DOHH2 (cell line): ENCODE measurements around the gene SLC2A6.

Experiments used
- EZH2phosphoT487 ChIP-seq: fragments of 200-600 bp; sonication (generic); IDR thresholded peaks from 2 replicates; pipeline ENCODE4 v1.6.1; 2017; ENCODE audit warnings: borderline replicate concordance, mild to moderate bottlenecking, antibody characterized with exemption, low read length, moderate library complexity, mixed read lengths
- TF ChIP-seq, protein P1 (sequence below): fragments of 200-600 bp; sonication (generic); IDR thresholded peaks from one replicate; pipeline ENCODE4 v1.5.1; 2014; ENCODE audit warnings: antibody characterized with exemption, mild to moderate bottlenecking, low read depth, low read length; ENCODE audit not compliant: poor library complexity, severe bottlenecking

DNA sequence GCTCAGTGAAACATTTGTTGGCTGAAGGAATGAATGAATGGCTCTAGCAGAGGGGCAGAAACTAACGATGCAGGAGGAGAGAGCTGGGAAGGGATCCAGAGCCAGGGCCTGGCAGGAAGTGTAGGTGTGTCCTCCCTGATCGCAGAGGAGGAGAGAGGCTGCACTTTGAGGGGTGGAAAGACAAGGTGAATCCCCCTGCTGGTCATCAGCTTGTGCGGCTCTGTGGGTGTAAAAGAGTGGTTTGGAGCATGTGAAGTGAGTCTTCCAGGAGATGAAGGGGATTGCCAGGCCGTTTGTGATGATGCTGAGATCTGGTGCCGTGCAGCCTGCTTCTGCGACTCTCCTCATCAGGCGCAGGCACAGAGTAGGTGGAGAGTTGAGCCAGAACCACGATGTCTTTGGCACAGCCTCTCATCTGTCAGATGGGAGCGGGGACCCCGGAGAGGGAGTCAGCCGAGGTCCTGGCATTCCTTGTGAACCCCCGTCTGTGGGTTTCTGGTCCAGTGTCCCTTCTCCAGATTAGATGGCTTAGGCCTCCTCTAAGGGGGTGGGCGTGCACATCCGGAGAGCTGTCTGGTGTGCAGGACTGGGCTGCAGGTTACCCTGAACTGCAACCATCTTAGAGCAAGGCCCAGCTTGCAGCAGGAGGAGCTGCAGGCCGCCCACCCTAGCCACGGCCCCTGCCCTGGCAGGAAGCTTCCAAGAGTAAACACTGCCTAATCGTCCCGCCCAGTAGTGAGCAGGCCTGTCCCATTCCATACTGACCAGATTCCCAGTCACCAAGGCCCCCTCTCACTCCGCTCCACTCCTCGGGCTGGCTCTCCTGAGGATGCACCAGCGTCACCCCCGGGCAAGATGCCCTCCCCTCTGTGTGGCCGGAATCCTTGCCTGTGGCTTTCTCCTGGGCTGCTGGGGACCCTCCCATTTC lies 57.0 kb downstream of the SLC2A6 start, which contains the start of gene ADAMTS13:
- TF ChIP-seq, protein P1, sequence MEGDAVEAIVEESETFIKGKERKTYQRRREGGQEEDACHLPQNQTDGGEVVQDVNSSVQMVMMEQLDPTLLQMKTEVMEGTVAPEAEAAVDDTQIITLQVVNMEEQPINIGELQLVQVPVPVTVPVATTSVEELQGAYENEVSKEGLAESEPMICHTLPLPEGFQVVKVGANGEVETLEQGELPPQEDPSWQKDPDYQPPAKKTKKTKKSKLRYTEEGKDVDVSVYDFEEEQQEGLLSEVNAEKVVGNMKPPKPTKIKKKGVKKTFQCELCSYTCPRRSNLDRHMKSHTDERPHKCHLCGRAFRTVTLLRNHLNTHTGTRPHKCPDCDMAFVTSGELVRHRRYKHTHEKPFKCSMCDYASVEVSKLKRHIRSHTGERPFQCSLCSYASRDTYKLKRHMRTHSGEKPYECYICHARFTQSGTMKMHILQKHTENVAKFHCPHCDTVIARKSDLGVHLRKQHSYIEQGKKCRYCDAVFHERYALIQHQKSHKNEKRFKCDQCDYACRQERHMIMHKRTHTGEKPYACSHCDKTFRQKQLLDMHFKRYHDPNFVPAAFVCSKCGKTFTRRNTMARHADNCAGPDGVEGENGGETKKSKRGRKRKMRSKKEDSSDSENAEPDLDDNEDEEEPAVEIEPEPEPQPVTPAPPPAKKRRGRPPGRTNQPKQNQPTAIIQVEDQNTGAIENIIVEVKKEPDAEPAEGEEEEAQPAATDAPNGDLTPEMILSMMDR: peak; percentile 32
- TF ChIP-seq EZH2phosphoT487: no peak
